Natural killer cell treated with Interleukin-12 subunit alpha and Interleukin-12 subunit beta and Interleukin-15 and Interleukin-18, amount 100 ng/mL, for 72 hours (primary cell): ENCODE results near the gene CCDC197. TPM values are rescaled to one million over a fixed set of nuclear protein-coding genes. Genes with fewer than 3 reads are reported as not detected.

ENCODE experiments used
- ATAC-seq, 2 donors: fragments of 150-1000 bp; cut with Tn5 transposase in 1 of 2; sonication (Bioruptor Pico), chemical (Tn5 transposase) in 1 of 2; 2 replicates each; pipeline ENCODE4 v1.10.0; 2021
- DNase-seq: peaks from one replicate; pipeline ENCODE4 v3.0.0; 2022; ENCODE audit warnings: low spot score
- H3K27ac Mint-ChIP-seq, 2 donors: 1 replicate in 1 of 2; 2 replicates in 1 of 2; pipeline ENCODE4 v1.8.0; 2022; ENCODE audit warnings: mixed read lengths in 2 of 2, mild to moderate bottlenecking in 1 of 2, moderate library complexity in 1 of 2
- H3K27me3 Mint-ChIP-seq, 2 donors: 1 replicate in 1 of 2; 2 replicates in 1 of 2; pipeline ENCODE4 v1.8.0; 2022; ENCODE audit warnings: mixed read lengths in 2 of 2
- H3K36me3 Mint-ChIP-seq: one replicate; pipeline ENCODE4 v1.8.0; 2022; ENCODE audit warnings: mixed read lengths
- H3K4me1 Mint-ChIP-seq, 2 donors: 1 replicate in 1 of 2; 2 replicates in 1 of 2; pipeline ENCODE4 v1.8.0; 2022; ENCODE audit warnings: low read depth in 2 of 2, mixed read lengths in 2 of 2, mild to moderate bottlenecking in 1 of 2
- H3K4me3 Mint-ChIP-seq: one replicate; pipeline ENCODE4 v1.8.0; 2022; ENCODE audit warnings: mixed read lengths
- H3K9me3 Mint-ChIP-seq: 2 replicates; pipeline ENCODE4 v1.8.0; 2022; ENCODE audit warnings: mixed read lengths
- total RNA-seq, 2 donors: library from RNA; stranded (reverse); gene quantifications; one replicate each; pipeline ENCODE4 v1.2.3, GENCODE V29; 2022

Gene CCDC197
- total RNA-seq, 2 donors from 2014 or later: not detected

GRCh38 chr14:93957333-93957710 is 39.8 kb upstream of the CCDC197 start:
- peak overlapping the region; percentile 99 for H3K4me3 Mint-ChIP-seq

GRCh38 chr14:93957751-93958566 is 39.1 kb upstream of the CCDC197 start:
- peaks cover 79 to 95% of the 10 kb centered on the region in 2 donors for H3K4me1 Mint-ChIP-seq
- peak overlapping the region; percentile 99 for H3K4me3 Mint-ChIP-seq
- DNase-seq: no peak
- H3K9me3 Mint-ChIP-seq: no peaks in the 10 kb centered on the region
- H3K36me3 Mint-ChIP-seq: peaks cover 6% of the 10 kb centered on the region
- H3K27me3 Mint-ChIP-seq: no peaks in the 10 kb centered on the region
- peak overlapping the region; percentile 96 for H3K27ac Mint-ChIP-seq
- ATAC-seq: no peak

More at GRCh38 chr14:93957333-93957710, 39.8 kb upstream of the CCDC197 start:
- Mint-ChIP-seq H3K27ac (peak overlapping the region; percentile 96), H3K36me3 (peaks cover 6% of the 10 kb centered on the region), H3K27me3 (no peaks in the 10 kb centered on the region), H3K4me1 (peaks cover 76 to 91% of the 10 kb centered on the region in 2 donors), H3K9me3 (no peaks in the 10 kb centered on the region)
- ATAC-seq (no peak), DNase-seq (no peak)

- Mint-ChIP-seq H3K4me1 (peaks cover 83 to 95% of the 10 kb centered on the region in 2 donors), H3K27me3 (no peaks in the 10 kb centered on the region), H3K9me3 (no peaks in the 10 kb centered on the region), H3K36me3 (peaks cover 6% of the 10 kb centered on the region), H3K27ac (peak overlapping the region; percentile 96), H3K4me3 (peak overlapping the region; percentile 84)
- DNase-seq: no peak
- no peak for ATAC-seq
These were observed 38.4 kb upstream of the CCDC197 start for GRCh38 chr14:93958567-93959238.

- Mint-ChIP-seq H3K9me3 (no peaks in the 10 kb centered on the region), H3K4me1 (peaks cover 81 to 94% of the 10 kb centered on the region in 2 donors), H3K27me3 (no peaks in the 10 kb centered on the region), H3K27ac (peak overlapping the region; percentile 96), H3K4me3 (peak overlapping the region; percentile 84), H3K36me3 (peaks cover 6% of the 10 kb centered on the region)
- ATAC-seq: peak; percentile 89 to 93
- peak; percentile 96 for DNase-seq
These were observed 37.6 kb upstream of the CCDC197 start for GRCh38 chr14:93959239-93960107.

GRCh38 chr14:93960108-93960475 is 37.0 kb upstream of the CCDC197 start:
- peaks cover 6% of the 10 kb centered on the region for H3K9me3 Mint-ChIP-seq
- no peak for ATAC-seq
- H3K4me1 Mint-ChIP-seq: peaks cover 81 to 94% of the 10 kb centered on the region in 2 donors

GRCh38 chr14:93960774-93961438 is 36.2 kb upstream of the CCDC197 start:
- no peaks in the 10 kb centered on the region for H3K27me3 Mint-ChIP-seq

More at GRCh38 chr14:93960108-93960475, 37.0 kb upstream of the CCDC197 start:
- H3K36me3 Mint-ChIP-seq: peaks cover 3% of the 10 kb centered on the region
- H3K4me3 Mint-ChIP-seq: peak overlapping the region; percentile 84
- DNase-seq: no peak
- H3K27ac Mint-ChIP-seq: peak overlapping the region; percentile 96
- no peaks in the 10 kb centered on the region for H3K27me3 Mint-ChIP-seq

GRCh38 chr14:93961620-93962019 is 35.5 kb upstream of the CCDC197 start:
- H3K27me3 Mint-ChIP-seq: no peaks in the 10 kb centered on the region
- H3K4me3 Mint-ChIP-seq: peak overlapping the region; percentile 84
- H3K27ac Mint-ChIP-seq: peak overlapping the region; percentile 96
- DNase-seq: no peak
- no peak for ATAC-seq
- peaks cover 6% of the 10 kb centered on the region for H3K9me3 Mint-ChIP-seq
- H3K36me3 Mint-ChIP-seq: peaks cover 5% of the 10 kb centered on the region
- H3K4me1 Mint-ChIP-seq: peaks cover 75 to 94% of the 10 kb centered on the region in 2 donors

More at GRCh38 chr14:93960774-93961438, 36.2 kb upstream of the CCDC197 start:
- Mint-ChIP-seq H3K9me3 (peaks cover 6% of the 10 kb centered on the region), H3K27ac (peak overlapping the region; percentile 96), H3K4me3 (peak overlapping the region; percentile 84), H3K4me1 (peaks cover 79 to 93% of the 10 kb centered on the region in 2 donors), H3K36me3 (peaks cover 5% of the 10 kb centered on the region)
- DNase-seq (no peak), ATAC-seq (no peak)

GRCh38 chr14:93962701-93963601 is 34.1 kb upstream of the CCDC197 start:
- Mint-ChIP-seq H3K27ac (peak overlapping the region; percentile 96), H3K36me3 (peaks cover 5% of the 10 kb centered on the region), H3K9me3 (peaks cover 6% of the 10 kb centered on the region), H3K4me3 (peak overlapping the region; percentile 84), H3K4me1 (peaks cover 65 to 82% of the 10 kb centered on the region in 2 donors), H3K27me3 (no peaks in the 10 kb centered on the region)
- DNase-seq: no peak
- ATAC-seq: peak; percentile 7 to 53

GRCh38 chr14:93963692-93964091 is 33.4 kb upstream of the CCDC197 start:
- H3K4me3 Mint-ChIP-seq: peak overlapping the region; percentile 84
- DNase-seq: no peak
- peaks cover 58 to 75% of the 10 kb centered on the region in 2 donors for H3K4me1 Mint-ChIP-seq
- H3K27me3 Mint-ChIP-seq: no peaks in the 10 kb centered on the region
- peaks cover 6% of the 10 kb centered on the region for H3K9me3 Mint-ChIP-seq
- H3K27ac Mint-ChIP-seq: peak overlapping the region; percentile 96
- no peak for ATAC-seq
- H3K36me3 Mint-ChIP-seq: peaks cover 5% of the 10 kb centered on the region

GRCh38 chr14:93964281-93964680 is 32.8 kb upstream of the CCDC197 start:
- no peaks in the 10 kb centered on the region for H3K27me3 Mint-ChIP-seq
- H3K27ac Mint-ChIP-seq: peak overlapping the region; percentile 96
- peaks cover 6% of the 10 kb centered on the region for H3K9me3 Mint-ChIP-seq
- H3K36me3 Mint-ChIP-seq: peaks cover 5% of the 10 kb centered on the region
- DNase-seq (no peak), ATAC-seq (no peak)
- H3K4me3 Mint-ChIP-seq: peak overlapping the region; percentile 61
- peaks cover 56 to 74% of the 10 kb centered on the region in 2 donors for H3K4me1 Mint-ChIP-seq

- H3K27ac Mint-ChIP-seq: peak overlapping the region; percentile 96
- no peaks in the 10 kb centered on the region for H3K27me3 Mint-ChIP-seq
- H3K9me3 Mint-ChIP-seq: peaks cover 6% of the 10 kb centered on the region
- H3K4me3 Mint-ChIP-seq: peak overlapping the region; percentile 61
- ATAC-seq: no peak
- H3K4me1 Mint-ChIP-seq: peaks cover 51 to 69% of the 10 kb centered on the region in 2 donors
- H3K36me3 Mint-ChIP-seq: peaks cover 5% of the 10 kb centered on the region
- no peak for DNase-seq
These were observed 32.2 kb upstream of the CCDC197 start for GRCh38 chr14:93964820-93965286.

GRCh38 chr14:93965287-93965821 is 31.7 kb upstream of the CCDC197 start:
- Mint-ChIP-seq H3K4me1 (peaks cover 47 to 66% of the 10 kb centered on the region in 2 donors), H3K9me3 (peaks cover 6% of the 10 kb centered on the region), H3K27me3 (no peaks in the 10 kb centered on the region), H3K27ac (peak overlapping the region; percentile 96), H3K4me3 (peak overlapping the region; percentile 61), H3K36me3 (peaks cover 5% of the 10 kb centered on the region)
- no peak for ATAC-seq
- no peak for DNase-seq
